Fibroblast of skin of right quadriceps (primary cell): ENCODE results near the gene LRMDA.
A peak's percentile ranks its signal among the peaks of the same experiment; 100 is the strongest.

Source experiments
- DNase-seq: peaks from one replicate; pipeline ENCODE4 v3.0.0-alpha.2; 2013

The LRMDA gene

GRCh38 chr10:75977139-75977538 is 545.7 kb downstream of the LRMDA start:
- DNase-seq: no peak

- peak; percentile 52 for DNase-seq
Measured at GRCh38 chr10:75978213-75978612, 546.8 kb downstream of the LRMDA start.

GRCh38 chr10:75980419-75981002 is 549.1 kb downstream of the LRMDA start:
- no peak for DNase-seq

GRCh38 chr10:75982611-75983369 is 551.4 kb downstream of the LRMDA start:
- peak; percentile 42 for DNase-seq

GRCh38 chr10:75984067-75984466 is 552.6 kb downstream of the LRMDA start:
- DNase-seq: no peak

- peak; percentile 42 for DNase-seq
Measured at GRCh38 chr10:75987616-75988015, 556.2 kb downstream of the LRMDA start.

- no peak for DNase-seq
Measured at GRCh38 chr10:75994357-75995040, 563.1 kb downstream of the LRMDA start.

GRCh38 chr10:75995041-75995430 is 563.6 kb downstream of the LRMDA start:
- DNase-seq: no peak

- no peak for DNase-seq
Measured at GRCh38 chr10:75995720-75996119, 564.3 kb downstream of the LRMDA start.

- DNase-seq: no peak
Measured at GRCh38 chr10:75999001-75999400, 567.6 kb downstream of the LRMDA start.

- no peak for DNase-seq
Measured at GRCh38 chr10:75999515-76000209, 568.2 kb downstream of the LRMDA start.

- DNase-seq: no peak
Measured at GRCh38 chr10:76000550-76000949, 569.1 kb downstream of the LRMDA start.

GRCh38 chr10:76001019-76001418 is 569.6 kb downstream of the LRMDA start:
- no peak for DNase-seq

- no peak for DNase-seq
Measured at GRCh38 chr10:76001461-76001860, 570.0 kb downstream of the LRMDA start.

GRCh38 chr10:76002262-76002854 is 570.9 kb downstream of the LRMDA start:
- DNase-seq: no peak

GRCh38 chr10:76007667-76008181 is 576.3 kb downstream of the LRMDA start:
- DNase-seq: no peak

- no peak for DNase-seq
Measured at GRCh38 chr10:76009531-76009930, 578.1 kb downstream of the LRMDA start.

- no peak for DNase-seq
Measured at GRCh38 chr10:76010703-76011102, 579.3 kb downstream of the LRMDA start.

- DNase-seq: no peak
Measured at GRCh38 chr10:76012716-76013327, 581.4 kb downstream of the LRMDA start.

- no peak for DNase-seq
Measured at GRCh38 chr10:76015245-76015644, 583.8 kb downstream of the LRMDA start.

- DNase-seq: no peak
Measured at GRCh38 chr10:76017026-76017732, 585.8 kb downstream of the LRMDA start.
